CD4-positive, alpha-beta T cell treated with Interleukin-12 subunit alpha and Interleukin-12 subunit beta, for 1 hour (primary cell): ENCODE results near the gene CSNK2A1.
"Not testable (repeated sequence)": the region's sequence is repeated elsewhere in the genome, so short reads cannot be mapped to it uniquely, and the experiment has no call there.

Experiments used
- DNase-seq: peaks from one replicate; pipeline ENCODE4 v3.0.0-alpha.2; 2020

The CSNK2A1 gene

GRCh38 chr20:543369-544152 is at the start of gene CSNK2A1:
Gene CSNK2A1 (minus strand): TSS chr20:543790. CDS start chr20:508551, 35,239 bp downstream.
- DNase-seq: peak; percentile 98

- no peak for DNase-seq
Measured at GRCh38 chr20:592506-592905, 48.9 kb upstream of the CSNK2A1 start.

- no peak for DNase-seq
Measured at GRCh38 chr20:591941-592340, 48.4 kb upstream of the CSNK2A1 start.

GRCh38 chr20:588932-589672 is 45.5 kb upstream of the CSNK2A1 start:
- no peak for DNase-seq

- DNase-seq: no peak
Measured at GRCh38 chr20:588476-588875, 44.9 kb upstream of the CSNK2A1 start.

GRCh38 chr20:584971-585301 is 41.3 kb upstream of the CSNK2A1 start:
- DNase-seq: no peak

- DNase-seq: no peak
Measured at GRCh38 chr20:584161-584970, 40.8 kb upstream of the CSNK2A1 start.

GRCh38 chr20:582204-582603 is 38.6 kb upstream of the CSNK2A1 start:
- no peak for DNase-seq

GRCh38 chr20:578940-579690 is 35.5 kb upstream of the CSNK2A1 start:
- DNase-seq: not testable (repeated sequence)

GRCh38 chr20:577167-577791 is 33.7 kb upstream of the CSNK2A1 start:
- no peak for DNase-seq

GRCh38 chr20:576156-576555 is 32.6 kb upstream of the CSNK2A1 start:
- no peak for DNase-seq

GRCh38 chr20:575230-575629 is 31.6 kb upstream of the CSNK2A1 start:
- DNase-seq: no peak

GRCh38 chr20:574297-574942 is 30.8 kb upstream of the CSNK2A1 start:
- no peak for DNase-seq

GRCh38 chr20:573414-574296 is 30.1 kb upstream of the CSNK2A1 start:
- no peak for DNase-seq

GRCh38 chr20:572727-573126 is 29.1 kb upstream of the CSNK2A1 start:
- DNase-seq: no peak

GRCh38 chr20:571754-572441 is 28.3 kb upstream of the CSNK2A1 start:
- DNase-seq: no peak

- no peak for DNase-seq
Measured at GRCh38 chr20:568673-569415, 25.3 kb upstream of the CSNK2A1 start.

GRCh38 chr20:568097-568652 is 24.6 kb upstream of the CSNK2A1 start:
- DNase-seq: no peak

- no peak for DNase-seq
Measured at GRCh38 chr20:564192-564591, 20.6 kb upstream of the CSNK2A1 start.
